ENCODE results near the gene NF2. TPM values are rescaled to one million over a fixed set of nuclear protein-coding genes. Genes with fewer than 3 reads are reported as not detected.

NF2 gene
- total RNA-seq, 1 donor from 2014 or later: 140 TPM

- no peak for TF ChIP-seq CTCF (conservative IDR thresholded peaks at IDR 0.05; ENCODE audit: low read depth, low read length)
- H3K4me3 ChIP-seq (ENCODE audit: low read depth, low read length): no peak overlapping the region
- DNase-seq (ENCODE audit: low read depth): no peak
Measured at GRCh38 chr22:29569011-29569678, 34.3 kb upstream of the NF2 start.

DNA sequence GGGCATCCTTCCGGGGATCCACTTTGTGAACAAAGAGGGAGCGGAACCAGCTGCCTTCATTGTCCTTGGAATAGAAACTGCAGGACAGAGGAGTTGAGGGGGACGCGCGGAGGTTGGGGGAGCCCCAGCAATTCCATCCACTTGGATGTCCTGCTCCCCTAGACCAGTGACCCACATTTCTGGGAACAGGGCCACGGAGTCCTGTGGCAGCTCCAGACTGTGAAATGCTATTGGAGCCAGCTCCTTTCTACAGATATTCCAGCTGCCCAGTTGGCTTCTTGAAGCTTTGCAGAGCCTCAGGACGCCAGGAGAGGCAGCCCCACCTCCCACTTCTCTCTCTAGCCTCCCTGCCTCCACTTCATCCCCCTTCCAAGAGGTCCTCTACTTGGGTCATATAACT lies 33.0 kb upstream of the NF2 start:
- no peak for TF ChIP-seq CTCF (conservative IDR thresholded peaks at IDR 0.05; ENCODE audit: low read depth, low read length)
- no peak overlapping the region for H3K4me3 ChIP-seq (ENCODE audit: low read depth, low read length)
- DNase-seq (ENCODE audit: low read depth): no peak

GRCh38 chr22:29570912-29571549 lies 32.4 kb upstream of the NF2 start:
- TF ChIP-seq CTCF (conservative IDR thresholded peaks at IDR 0.05; ENCODE audit: low read depth, low read length): no peak
- no peak for DNase-seq (ENCODE audit: low read depth)
- no peak overlapping the region for H3K4me3 ChIP-seq (ENCODE audit: low read depth, low read length)

- no peak for DNase-seq (ENCODE audit: low read depth)
- no peak overlapping the region for H3K4me3 ChIP-seq (ENCODE audit: low read depth, low read length)
- TF ChIP-seq CTCF (conservative IDR thresholded peaks at IDR 0.05; ENCODE audit: low read depth, low read length): no peak
Measured at GRCh38 chr22:29574762-29575450, 28.5 kb upstream of the NF2 start.

GRCh38 chr22:29578462-29579200 lies 24.8 kb upstream of the NF2 start:
- TF ChIP-seq CTCF (conservative IDR thresholded peaks at IDR 0.05; ENCODE audit: low read depth, low read length): no peak
- DNase-seq (ENCODE audit: low read depth): no peak
- no peak overlapping the region for H3K4me3 ChIP-seq (ENCODE audit: low read depth, low read length)

DNA sequence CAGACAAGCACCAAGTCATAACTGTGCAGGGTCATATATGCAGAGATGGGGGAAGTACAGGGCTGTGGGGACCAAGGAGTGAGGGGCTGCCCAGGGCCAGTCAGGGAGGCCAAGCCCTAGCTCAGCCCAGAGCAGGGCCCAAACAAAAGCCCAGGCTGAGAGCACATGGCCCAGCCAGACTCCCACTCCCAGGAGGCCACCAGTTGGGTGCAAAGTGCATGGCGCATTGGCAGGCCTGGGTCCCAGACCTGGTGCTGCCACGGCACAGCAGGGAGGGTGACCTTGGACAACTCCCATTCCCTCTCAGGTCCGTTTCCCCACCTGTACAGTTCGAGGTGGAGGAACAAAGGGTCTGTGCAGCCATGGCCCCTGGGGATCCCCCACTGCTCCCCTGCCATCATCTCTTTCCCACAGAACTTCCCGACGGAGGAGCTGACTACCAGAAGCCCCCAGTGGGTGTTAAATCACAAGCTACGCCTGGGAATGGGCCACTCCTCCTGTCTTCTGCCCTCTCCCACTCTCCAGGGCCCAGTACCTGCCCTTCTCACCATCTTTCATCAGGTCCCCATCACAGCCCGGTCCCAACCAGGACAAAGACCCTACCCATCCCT lies 23.1 kb upstream of the NF2 start:
- H3K4me3 ChIP-seq (ENCODE audit: low read depth, low read length): peak overlapping the region; percentile 83
- no peak for TF ChIP-seq CTCF (conservative IDR thresholded peaks at IDR 0.05; ENCODE audit: low read depth, low read length)
- DNase-seq (ENCODE audit: low read depth): no peak
